SU-DHL-6 (cell line): ENCODE measurements around the gene NAT9.

Experiments used
- CTCF ChIP-seq: fragments of 200-600 bp; sonication (generic); IDR thresholded peaks from one replicate; pipeline ENCODE4 v1.5.1; 2017; ENCODE audit warnings: antibody characterized with exemption, mild to moderate bottlenecking, low read length, moderate library complexity; ENCODE audit not compliant: insufficient read depth, poor library complexity, severe bottlenecking
- EZH2phosphoT487 ChIP-seq: fragments of 200-600 bp; sonication (generic), shearing (Covaris generic); conservative IDR thresholded peaks from 2 replicates; pipeline ENCODE4 v1.6.1; 2018; ENCODE audit warnings: mild to moderate bottlenecking, antibody characterized with exemption, low read length, moderate library complexity, mixed read lengths

- TF ChIP-seq CTCF, result no peak
- TF ChIP-seq EZH2phosphoT487, result no peak
These were observed 26.7 kb downstream of the NAT9 start for GRCh38 chr17:74749279-74750038.
